ENCODE data around the gene INF2. TPM values are rescaled to one million over a fixed set of nuclear protein-coding genes. Genes with fewer than 3 reads are reported as not detected.
"Not testable (repeated sequence)": the region's sequence is repeated elsewhere in the genome, so short reads cannot be mapped to it uniquely, and the experiment has no call there.

Gene INF2
- 41.2 TPM for total RNA-seq
- long read RNA-seq, transcript INF2-204 (5 exons, 1,689 nt): major isoform, 5 of 39 reads
- long read RNA-seq, partial matches to known transcripts: 24 of 39 reads
- long read RNA-seq, other reads (novel, unspliced or antisense): 10 of 39 reads

DNA sequence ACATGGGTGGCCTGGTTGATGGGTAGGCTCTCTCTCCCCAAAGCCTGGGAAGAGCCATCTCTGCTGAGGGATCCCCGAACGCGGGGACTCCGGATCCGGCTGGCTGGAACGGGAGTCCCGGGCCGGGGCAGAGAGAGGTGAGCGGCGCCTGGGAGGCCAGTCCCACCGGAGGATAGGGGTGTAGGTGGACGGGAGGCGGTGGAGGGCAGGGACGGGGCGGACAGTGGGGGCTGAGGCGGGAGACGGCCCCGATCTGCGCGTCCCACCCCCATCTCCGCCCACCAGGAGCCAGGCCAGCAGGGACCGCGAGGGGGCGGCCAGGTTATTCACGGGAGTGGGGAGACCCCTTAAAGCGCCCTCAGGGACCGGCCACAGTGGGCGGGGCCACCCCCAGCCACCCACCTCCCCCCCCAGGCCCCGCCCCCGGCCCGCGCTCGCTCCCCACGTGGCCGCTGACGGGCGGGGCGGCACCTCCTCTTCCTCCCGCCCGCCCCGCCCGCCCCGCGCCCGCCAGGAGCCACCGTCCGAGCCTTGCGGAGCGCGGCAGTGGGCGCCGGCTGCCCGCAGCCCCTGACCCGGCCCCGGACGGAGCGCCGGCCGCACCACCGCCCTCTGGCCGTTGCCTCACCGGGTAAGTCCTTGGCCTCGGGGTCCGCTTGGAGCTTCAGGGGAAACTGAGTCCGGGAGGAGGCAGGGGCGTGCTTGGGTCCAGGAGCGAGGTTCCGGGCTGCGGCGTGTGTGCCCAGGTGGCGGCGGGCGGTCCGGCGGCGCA lies at the start of gene INF2:
INF2 (plus strand) TSS at position 510 of the 772 bp plus-strand sequence. CDS start 11,748 bp downstream, outside the sequence.
- intact Hi-C loops (cut with DNase I): no loop called here
- no peak for DNase-seq (ENCODE audit: low spot score)

DNA sequence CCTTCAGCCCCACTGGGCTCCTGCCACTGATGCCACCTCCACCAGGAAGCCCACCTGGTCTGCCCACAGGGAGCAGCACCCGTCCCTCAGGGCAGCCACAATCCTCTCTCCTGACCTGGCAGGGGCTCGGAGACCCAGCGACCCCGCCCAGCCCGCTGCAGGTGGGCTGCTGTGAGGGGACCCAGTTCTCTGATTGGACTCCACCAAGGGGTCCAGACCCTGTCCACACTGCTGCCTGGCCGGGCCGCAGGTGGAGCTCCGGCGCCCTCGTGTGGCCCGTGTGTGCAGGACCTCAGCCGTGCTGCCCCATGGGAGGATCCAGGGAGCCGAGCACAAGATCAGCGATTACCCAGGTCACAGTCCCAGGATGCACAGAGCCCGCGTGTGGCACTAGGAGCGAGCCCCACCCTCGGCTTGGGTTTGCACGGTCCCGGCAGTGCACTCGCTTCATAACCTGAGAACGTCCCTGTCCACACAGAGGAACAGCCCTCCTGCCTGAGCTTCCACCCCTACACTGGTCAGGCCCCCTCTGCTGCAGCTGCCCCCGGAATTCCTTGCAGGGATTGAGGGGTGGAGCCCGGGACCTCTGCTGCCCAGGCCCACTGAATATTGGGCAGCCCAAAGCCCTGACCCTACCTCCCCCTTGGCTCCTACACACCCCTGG lies 49.4 kb upstream of the INF2 start:
- intact Hi-C loops (cut with DNase I): loop anchor here (5.0 kb wide), 3 partner anchors 63 to 563 kb away; partner anchors contain the start of genes C14orf180 and KIF26A

DNA sequence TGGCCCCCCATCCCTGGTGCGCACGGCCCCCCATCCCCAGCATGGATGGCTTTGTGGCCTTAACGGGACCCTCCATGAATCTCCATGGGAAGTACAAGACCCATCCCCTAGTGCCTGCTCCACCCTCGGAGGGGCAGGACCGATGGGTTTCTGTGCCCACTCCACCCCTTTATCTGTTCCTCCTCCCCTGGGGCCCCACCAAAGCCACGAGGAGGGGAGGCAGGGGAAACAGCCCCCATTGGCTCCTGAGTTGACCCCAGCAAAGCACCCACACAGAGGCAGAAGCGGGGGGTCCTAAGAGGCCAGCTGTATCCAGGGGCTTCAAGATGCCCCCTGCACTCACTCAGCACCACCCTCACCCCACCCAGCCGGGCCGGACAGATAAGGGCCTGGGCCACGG lies 48.7 kb upstream of the INF2 start:
- no peak for DNase-seq (ENCODE audit: low spot score)
- intact Hi-C loops (cut with DNase I): loop anchor here (5.0 kb wide), 2 partner anchors 63 to 563 kb away; partner anchors contain the start of gene C14orf180

More for the DNA sequence above, 49.4 kb upstream of the INF2 start:
- no peak for DNase-seq (ENCODE audit: low spot score)

DNA sequence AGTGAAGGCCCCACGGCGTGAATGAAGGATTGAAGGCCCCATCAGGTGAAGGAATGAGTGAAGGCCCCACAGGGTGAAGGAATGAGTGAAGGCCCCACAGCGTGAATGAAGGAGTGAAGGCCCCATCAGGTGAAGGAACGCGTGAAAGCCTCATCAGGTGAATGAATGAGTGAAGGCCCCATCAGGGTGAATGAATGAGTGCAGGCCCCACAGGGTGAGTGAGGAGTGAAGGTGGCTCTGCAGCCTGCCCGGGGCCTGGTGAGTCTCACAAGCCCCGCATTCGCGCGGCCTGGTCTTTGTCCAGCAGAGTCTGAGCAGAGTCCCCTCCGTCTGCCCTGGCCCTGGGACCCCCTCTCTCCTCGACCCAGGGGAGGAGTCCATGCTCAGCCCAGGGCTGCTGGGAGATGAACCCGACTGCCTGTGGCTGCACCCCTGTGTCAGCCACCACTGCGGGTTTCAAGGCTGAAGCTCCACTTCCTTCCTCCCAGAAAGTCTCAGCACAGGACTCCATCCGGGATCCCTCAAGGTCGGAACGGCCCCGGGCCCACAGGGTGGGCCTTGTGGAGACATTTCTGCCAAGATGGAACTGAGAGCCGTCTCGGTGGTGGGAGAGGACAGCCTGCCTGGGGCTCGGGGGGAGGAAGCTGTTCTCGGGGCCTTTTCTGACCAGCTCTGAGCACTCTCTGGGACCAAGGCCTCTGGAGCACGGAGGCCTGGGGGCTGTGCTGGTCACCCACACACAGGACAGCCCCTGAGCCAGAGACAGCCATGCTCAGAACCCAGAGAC lies 47.5 kb upstream of the INF2 start:
- intact Hi-C loops (cut with DNase I): loop anchor here (5.0 kb wide), 2 partner anchors 65 to 565 kb away; partner anchors contain the start of gene C14orf180
- DNase-seq (ENCODE audit: low spot score): no peak

DNA sequence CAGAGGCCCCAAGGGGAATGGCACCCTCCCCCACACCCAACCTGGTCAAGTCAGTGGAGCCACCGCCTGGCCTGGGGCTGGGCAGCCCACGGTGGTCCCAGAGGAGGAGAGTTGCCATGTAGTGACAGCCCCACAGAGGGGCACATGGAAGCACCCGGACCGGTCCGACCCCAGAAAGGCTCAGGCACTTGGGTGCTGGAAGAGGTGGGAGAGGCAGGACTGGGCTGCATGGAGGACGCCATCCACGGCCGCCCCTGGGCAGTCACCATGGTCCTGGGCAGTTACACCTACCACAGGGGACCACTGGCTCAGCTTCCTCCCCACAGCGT lies 46.9 kb upstream of the INF2 start:
- intact Hi-C loops (cut with DNase I): loop anchor here (5.0 kb wide), 2 partner anchors 65 to 565 kb away; partner anchors contain the start of gene C14orf180
- no peak for DNase-seq (ENCODE audit: low spot score)

DNA sequence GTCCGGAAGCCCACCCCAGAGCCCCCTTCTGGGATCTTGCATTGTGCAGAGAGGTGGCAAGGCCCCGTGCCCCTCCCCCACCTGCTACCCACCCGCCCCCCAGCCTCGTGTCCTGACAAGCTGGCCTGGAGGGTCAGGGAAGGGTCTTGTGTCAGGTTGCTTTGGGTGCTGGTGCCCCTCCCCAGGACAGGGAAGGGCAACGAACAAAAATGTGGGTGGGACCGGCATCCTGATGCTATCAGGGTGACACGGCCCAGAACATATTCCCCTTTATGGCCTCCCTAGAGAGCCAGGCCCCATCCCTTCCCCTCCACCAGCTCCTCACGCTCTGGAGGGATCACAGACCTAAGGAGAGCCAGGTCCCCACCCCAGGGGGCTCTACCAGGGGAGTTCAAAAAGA lies 46.1 kb upstream of the INF2 start:
- no peak for DNase-seq (ENCODE audit: low spot score)
- intact Hi-C loops (cut with DNase I): loop anchor here (5.0 kb wide), 2 partner anchors 66 to 566 kb away; partner anchors contain the start of gene C14orf180

DNA sequence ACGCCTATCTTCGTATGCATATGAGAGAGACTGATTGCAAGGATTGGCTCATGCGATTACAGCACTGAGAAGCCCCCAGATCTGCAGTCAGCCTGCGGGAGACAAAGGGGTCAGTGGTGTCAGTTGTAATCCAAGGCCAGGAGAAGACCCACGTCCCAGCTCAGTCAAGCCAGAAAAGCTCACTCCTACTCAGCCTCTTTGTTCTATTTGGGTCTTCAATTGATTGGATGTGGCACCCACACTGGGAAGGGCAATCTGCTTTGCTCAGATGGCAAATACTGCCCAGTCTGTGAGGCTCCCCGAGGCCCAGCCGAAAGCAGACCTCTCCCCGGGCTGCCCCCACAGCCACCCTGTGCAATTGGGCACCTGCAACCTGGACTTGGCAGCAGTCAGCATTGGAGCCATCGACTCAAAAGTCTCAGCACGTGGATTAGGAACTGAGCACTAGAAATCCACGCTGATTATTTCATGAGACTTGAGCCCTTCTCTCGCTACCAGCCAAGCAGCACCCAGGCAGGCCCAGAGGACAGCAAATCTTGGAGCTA lies 45.3 kb upstream of the INF2 start:
- DNase-seq (ENCODE audit: low spot score): no peak
- intact Hi-C loops (cut with DNase I): loop anchor here (5.0 kb wide), 2 partner anchors 67 to 567 kb away; partner anchors contain the start of gene C14orf180

DNA sequence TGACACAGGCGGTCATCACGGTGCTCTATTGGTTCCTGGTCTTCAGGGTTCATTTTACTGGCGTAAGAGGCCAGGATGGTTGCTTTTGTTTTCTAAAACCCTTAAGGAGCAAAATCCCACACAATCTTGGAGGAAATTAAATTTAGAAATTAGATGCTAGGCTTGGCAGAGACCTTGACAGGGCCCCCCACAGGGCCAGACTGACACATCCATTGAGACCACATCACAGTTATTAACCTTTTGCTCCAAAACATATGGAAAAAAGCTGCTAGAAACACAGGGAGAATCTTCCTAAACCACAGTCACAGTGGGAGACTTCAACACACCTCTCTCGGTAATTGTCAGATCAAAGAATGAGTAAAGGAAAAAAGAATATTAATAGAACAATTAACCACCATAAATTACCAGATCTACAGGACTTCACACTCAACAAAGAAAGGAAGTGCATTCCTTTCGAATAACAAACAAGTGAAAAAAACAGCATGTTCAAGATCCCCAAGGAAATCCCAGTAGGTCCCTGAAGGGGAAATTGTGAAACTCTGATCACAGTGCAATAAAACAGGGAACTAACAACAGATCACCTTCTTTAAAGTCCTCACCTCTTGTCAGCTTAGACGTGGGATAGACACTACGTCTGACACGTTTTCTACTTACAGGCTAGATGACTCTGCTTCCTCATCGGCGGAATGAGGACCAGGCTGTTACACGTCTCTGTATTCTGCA lies 44.6 kb upstream of the INF2 start:
- intact Hi-C loops (cut with DNase I): loop anchor here (5.0 kb wide), 2 partner anchors 68 to 568 kb away; partner anchors contain the start of gene C14orf180
- no peak for DNase-seq (ENCODE audit: low spot score)

DNA sequence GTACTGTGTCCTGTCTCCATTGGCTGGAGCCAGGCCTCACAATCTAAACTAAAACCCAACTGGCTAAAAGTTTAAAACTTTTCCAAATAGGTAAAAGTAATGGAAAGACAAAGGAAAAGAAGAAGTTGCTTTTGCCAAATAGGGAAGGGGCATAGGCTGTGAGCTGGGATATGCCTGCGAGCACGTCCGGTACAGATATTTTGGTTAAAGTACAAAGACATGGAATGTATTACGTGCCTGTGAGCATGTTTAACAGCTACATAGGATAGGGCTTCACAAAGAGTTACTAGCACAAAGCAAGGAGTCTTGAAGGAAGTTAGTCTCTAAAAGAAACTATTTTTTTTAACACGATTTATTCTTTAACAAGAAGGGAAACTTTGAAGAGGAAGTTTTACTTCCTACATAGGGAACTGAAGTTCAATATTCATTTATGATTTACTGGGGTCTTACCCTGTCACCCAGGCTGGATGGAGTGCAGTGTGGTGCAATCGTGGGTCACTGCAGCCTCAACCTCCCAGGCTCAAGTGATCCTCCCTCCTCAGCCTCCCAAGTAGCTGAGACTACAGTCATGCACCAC lies 41.9 kb upstream of the INF2 start:
- intact Hi-C loops (cut with DNase I): no loop called here
- DNase-seq (ENCODE audit: low spot score): no peak

DNA sequence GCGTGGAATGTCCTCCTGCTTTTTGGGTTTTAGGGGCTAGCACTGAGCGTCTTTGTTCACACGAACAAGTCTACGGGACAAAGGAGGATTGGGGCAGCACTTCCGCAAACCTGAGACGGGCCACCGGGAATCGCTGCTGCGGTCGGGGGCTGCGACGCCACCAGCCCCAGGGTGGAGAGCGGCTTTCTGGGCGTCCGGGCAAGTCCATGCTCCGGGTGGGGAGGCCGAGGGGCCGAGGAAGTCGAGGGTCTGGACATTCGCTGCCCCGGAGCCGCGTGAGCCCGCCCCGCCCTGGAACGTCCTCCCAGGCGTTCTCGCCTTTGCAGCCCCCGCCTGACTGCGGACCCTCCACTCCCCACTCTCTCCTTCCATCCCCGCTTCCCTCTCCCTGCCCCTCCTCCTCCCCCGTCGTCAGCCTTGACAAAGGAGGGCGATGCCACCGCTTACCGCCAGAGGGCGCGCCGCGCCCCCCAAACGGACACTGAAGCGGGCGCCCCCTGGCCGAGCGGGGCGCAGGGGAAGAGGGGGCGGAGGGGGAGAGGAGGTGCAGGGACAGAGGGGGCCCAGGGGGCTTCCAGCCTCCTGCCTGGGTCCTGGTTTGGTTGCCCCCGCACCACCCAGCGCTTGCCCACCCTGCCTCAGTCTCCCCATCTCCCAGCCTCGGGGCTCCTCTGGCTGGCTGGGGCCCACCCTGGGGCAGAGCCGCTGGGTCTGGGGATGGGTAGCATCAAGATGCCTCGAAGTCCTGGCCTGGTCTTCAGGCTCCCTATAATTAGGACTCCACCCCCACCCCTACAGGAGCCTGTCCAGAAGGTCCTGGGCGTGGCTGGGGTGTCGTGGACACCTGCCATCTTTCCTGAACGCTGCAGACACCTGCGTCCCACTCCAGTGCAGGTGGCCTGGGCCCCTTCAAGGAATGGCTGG lies 39.1 kb upstream of the INF2 start:
- DNase-seq (ENCODE audit: low spot score): no peak
- intact Hi-C loops (cut with DNase I): loop anchor here (1.0 kb wide), 1 partner anchor 59 kb away; no protein-coding TSS in a partner anchor

DNA sequence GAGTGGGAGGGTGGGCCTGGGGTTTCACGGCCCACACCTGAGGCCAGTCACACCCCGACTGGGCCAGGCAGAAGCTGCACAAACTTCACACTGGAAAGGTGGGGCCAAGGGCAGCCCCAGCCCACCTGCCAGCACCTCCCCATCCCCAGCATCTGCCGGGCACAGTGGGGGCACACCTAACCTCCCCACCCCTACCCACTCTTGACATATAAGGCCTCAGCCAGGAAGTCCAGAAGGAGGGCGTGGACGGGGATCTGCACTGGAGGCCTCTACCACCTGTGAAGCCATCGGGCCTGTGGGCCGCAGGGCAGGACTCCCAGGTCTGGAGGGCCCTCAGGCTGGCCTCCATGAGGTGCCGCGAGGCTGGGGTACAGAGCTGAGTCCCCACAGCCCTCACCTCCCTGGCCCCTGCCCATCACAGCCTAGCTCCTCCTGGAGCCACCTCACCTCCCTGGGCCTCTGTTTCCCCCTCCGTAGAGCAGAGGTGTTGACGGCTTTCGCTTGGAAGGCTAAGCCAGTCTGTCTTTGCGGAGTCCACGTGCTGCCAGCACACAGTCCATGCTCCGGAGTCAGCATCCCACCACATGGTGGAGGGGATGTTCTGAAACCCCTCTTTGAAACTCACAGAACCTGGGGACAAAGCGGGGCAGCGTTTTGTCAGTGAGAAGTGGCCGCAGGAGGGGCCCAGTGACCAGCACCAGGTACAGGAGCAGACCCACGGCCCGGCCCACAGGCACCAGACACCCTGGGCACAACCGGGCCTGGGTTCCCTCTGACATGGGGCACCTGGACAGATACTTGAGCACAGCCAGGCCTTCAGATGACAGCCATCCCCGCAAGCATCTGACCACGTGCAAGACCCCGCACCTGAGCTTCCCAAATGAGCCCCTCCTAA lies 38.2 kb upstream of the INF2 start:
- intact Hi-C loops (cut with DNase I): loop anchor here (1.0 kb wide), 1 partner anchor 58 kb away; no protein-coding TSS in a partner anchor
- DNase-seq (ENCODE audit: low spot score): no peak

DNA sequence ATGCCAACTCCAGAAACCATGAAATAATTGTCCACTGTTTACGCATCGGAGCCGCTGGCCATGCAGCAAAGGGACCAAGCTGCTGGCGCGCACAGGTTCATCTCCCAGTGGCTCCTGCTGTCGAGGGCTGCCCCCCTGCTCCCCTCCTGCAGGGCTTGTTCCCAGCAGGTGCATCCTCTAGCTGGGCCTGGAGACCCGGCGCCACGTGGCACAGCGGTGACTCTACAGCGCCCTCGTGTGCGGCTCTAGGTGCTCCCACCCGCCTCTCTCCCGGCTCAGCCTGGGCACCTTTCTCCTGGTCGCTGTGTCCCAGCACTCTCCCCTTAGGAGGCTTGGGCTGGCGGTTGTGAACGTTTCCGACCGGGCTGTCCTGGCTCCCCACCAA lies 37.5 kb upstream of the INF2 start:
- no peak for DNase-seq (ENCODE audit: low spot score)
- intact Hi-C loops (cut with DNase I): no loop called here

DNA sequence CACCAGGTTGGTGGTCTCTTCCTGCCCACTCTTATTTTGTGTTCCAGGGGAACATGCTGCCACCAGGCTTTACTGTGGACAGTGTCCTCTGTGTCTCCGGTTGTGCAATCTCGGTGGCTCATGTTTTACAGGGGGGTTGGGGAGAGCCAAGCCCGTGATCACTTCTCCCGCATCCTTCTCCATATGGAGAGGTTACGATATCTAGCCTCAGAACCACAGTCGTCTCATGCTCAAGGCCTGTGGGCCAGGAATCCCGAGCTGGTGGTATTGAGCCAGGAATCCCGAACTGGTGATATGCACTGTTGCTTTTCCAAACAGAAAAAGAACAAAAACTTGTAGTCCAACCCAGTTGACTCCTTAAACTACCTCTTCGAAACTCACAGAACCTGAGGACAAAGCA lies 37.0 kb upstream of the INF2 start:
- intact Hi-C loops (cut with DNase I): no loop called here
- DNase-seq (ENCODE audit: low spot score): no peak

DNA sequence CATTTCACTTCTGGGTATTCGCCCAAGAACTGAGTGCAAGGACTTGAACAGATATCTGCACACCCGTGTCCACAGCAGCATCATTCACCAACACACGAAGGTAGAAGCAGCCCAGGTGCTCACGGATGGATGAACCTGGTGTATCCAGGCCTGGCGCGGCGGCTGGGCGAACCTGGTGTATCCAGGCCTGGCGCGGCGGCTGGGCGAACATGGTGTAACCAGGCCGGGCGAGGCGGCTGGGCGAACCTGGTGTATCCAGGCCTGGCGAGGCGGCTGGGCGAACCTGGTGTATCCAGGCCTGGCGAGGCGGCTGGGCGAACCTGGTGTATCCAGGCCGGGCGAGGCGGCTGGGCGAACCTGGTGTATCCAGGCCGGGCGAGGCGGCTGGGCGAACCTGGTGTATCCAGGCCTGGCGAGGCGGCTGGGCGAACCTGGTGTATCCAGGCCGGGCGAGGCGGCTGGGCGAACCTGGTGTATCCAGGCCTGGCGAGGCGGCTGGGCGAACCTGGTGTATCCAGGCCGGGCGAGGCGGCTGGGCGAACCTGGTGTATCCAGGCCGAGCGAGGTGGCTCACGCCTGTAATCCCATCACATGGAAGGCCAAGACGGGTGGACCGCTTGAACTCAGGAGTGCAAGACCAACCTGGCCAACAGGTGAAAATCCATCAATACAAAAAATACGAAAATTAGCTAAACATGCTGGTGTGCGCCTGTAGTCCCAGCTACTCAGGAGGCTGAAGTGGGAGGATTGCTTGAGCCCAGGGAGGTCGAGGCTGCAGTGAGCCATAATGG lies 36.1 kb upstream of the INF2 start:
- intact Hi-C loops (cut with DNase I); DNase-seq (ENCODE audit: low spot score): not testable (repeated sequence)

DNA sequence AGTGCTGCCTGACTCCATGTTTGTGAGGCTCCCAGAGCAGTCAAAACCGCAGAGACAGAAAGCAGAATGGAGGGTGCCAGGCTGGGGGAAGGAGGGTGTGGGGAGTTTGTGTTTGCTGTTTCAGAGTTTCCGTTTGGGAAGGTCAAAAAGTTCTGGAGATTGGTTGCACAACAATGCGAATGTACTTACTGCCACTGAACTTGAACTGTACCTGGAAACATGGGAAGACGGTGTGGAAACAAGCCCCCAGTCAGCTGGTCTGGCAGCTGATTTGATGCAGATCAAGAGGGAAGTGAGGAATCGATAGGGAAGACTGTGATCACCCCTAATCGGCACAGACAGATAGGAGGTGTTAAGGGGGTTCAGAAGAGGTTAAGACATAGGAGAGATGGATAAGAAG lies 35.3 kb upstream of the INF2 start:
- intact Hi-C loops (cut with DNase I): no loop called here
- no peak for DNase-seq (ENCODE audit: low spot score)

All from cardiac septum (tissue), 1 donor.